ENCODE data around the gene GNS.

DNA sequence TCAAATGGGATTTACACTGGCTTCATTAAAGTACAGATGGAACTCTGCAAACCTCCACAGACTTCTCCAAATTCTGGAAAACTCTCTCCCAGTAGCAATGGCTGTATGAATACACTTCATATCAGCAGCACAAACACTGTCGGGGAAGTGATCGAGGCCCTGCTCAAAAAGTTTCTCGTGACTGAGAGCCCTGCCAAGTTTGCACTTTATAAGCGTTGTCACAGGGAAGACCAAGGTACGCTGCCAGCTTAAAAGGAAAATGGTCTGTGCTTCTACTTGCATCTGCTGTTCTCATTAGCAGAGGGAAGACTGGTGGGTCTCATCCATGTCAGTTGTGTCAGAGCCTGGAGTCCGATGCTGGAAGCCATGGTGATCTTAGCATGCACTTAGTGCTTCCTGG lies 71.0 kb downstream of the GNS start:
- no peak for TF ChIP-seq ZBTB8A (CRISPR knock-in tag; IDR thresholded peaks at IDR 0.05; ENCODE audit: borderline replicate concordance, low read depth)
- TF ChIP-seq MTA1 (CRISPR knock-in tag; IDR thresholded peaks at IDR 0.05; ENCODE audit: borderline replicate concordance): no peak
- no peak for TF ChIP-seq PRPF4 (IDR thresholded peaks at IDR 0.05; ENCODE audit: low read depth, low read length, poor library complexity, severe bottlenecking)
- no peak for TF ChIP-seq YY1 (IDR thresholded peaks at IDR 0.05; ENCODE audit: insufficient read depth, insufficient replicate concordance, low read depth, low read length)
- TF ChIP-seq ZNF747 (CRISPR knock-in tag; IDR thresholded peaks at IDR 0.05; ENCODE audit: borderline replicate concordance): no peak
- TF ChIP-seq SIN3A (IDR thresholded peaks at IDR 0.05; ENCODE audit: borderline replicate concordance, low read depth, low read length): no peak
- TF ChIP-seq, protein P1, sequence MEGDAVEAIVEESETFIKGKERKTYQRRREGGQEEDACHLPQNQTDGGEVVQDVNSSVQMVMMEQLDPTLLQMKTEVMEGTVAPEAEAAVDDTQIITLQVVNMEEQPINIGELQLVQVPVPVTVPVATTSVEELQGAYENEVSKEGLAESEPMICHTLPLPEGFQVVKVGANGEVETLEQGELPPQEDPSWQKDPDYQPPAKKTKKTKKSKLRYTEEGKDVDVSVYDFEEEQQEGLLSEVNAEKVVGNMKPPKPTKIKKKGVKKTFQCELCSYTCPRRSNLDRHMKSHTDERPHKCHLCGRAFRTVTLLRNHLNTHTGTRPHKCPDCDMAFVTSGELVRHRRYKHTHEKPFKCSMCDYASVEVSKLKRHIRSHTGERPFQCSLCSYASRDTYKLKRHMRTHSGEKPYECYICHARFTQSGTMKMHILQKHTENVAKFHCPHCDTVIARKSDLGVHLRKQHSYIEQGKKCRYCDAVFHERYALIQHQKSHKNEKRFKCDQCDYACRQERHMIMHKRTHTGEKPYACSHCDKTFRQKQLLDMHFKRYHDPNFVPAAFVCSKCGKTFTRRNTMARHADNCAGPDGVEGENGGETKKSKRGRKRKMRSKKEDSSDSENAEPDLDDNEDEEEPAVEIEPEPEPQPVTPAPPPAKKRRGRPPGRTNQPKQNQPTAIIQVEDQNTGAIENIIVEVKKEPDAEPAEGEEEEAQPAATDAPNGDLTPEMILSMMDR (CRISPR knock-in tag; IDR thresholded peaks at IDR 0.05): no peak
- no peak for TF ChIP-seq RFX5 (IDR thresholded peaks at IDR 0.05; ENCODE audit: low read depth, low read length)
- TF ChIP-seq POLR2A (IDR thresholded peaks at IDR 0.05; ENCODE audit: insufficient read depth in 1 of 2, low read depth in 2 of 2, low read length in 2 of 2): no peak

Measured in HepG2 (cell line).